Measurements from ENCODE around the gene ETHE1. TPM values are rescaled to one million over a fixed set of nuclear protein-coding genes. Genes with fewer than 3 reads are reported as not detected.

The ETHE1 gene
- polyA plus RNA-seq, 1 donor from 2014 or later: 40.9 TPM

DNA sequence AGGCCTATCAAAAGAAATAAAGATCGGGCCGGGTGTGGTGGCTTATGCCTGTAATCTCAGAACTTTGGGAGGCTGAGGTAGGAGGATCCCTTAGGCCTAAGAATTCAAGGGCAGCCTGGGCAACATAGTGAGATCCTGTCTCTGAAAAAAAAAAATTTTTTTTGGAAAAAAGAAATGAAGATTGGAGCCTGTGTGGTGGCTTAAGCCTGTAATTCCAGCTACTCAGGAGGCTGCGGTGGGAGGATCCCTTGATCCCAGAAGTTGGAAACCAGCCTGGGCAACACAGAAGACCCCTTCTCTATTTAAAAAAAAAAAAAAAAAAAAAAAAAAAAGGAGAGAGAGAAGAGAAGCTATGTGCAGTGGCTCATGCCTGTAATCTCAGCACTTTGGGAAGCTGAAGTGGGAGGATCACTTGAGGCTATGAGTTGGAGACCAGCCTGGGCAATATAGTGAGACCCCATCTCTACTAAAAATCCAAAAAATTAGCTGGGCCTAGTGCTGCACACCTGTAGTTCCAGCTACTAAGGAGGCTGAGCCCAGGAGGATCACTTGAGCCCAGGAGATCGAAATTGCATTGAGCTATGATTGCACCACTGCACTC is 46.9 kb downstream of the ETHE1 start:
- Histone ChIP-seq H2AFZ (ENCODE audit: low read depth, low read length) (no peak overlapping the region), H3K9ac (ENCODE audit: low read length) (no peak overlapping the region), H3K36me3 (ENCODE audit: insufficient read depth, low read length) (no peaks in the 10 kb centered on the region), H3F3A (ENCODE audit: insufficient read depth, low read length, poor library complexity, severe bottlenecking) (no peaks in the 10 kb centered on the region), H4K20me1 (ENCODE audit: insufficient read depth) (no peaks in the 10 kb centered on the region), H3K9me3 (ENCODE audit: low read length) (no peaks in the 10 kb centered on the region), H3K9me2 (ENCODE audit: insufficient read depth, low read length) (no peaks in the 10 kb centered on the region), H3K79me2 (replicated peaks; ENCODE audit: insufficient read depth, low read length) (no peaks in the 10 kb centered on the region), H3K4me2 (ENCODE audit: low read length) (no peak overlapping the region), H3K27me3 (ENCODE audit: insufficient read depth, low read depth, low read length) (no peaks in the 10 kb centered on the region), H3K27ac (ENCODE audit: low read length) (no peak overlapping the region), H3K4me3 (ENCODE audit: low read length) (no peak overlapping the region)
- TF ChIP-seq SMC3 (conservative IDR thresholded peaks at IDR 0.05; ENCODE audit: poor library complexity) (no peak), EZH2 (IDR thresholded peaks at IDR 0.05; ENCODE audit: borderline replicate concordance, insufficient read depth, low read length, poor library complexity, severe bottlenecking) (no peak), POLR2AphosphoS5 (IDR thresholded peaks at IDR 0.05) (no peak), EP300 (conservative IDR thresholded peaks at IDR 0.05; ENCODE audit: poor library complexity, severe bottlenecking) (no peak), RAD21 (conservative IDR thresholded peaks at IDR 0.05) (no peak)
- TF ChIP-seq, protein P1, sequence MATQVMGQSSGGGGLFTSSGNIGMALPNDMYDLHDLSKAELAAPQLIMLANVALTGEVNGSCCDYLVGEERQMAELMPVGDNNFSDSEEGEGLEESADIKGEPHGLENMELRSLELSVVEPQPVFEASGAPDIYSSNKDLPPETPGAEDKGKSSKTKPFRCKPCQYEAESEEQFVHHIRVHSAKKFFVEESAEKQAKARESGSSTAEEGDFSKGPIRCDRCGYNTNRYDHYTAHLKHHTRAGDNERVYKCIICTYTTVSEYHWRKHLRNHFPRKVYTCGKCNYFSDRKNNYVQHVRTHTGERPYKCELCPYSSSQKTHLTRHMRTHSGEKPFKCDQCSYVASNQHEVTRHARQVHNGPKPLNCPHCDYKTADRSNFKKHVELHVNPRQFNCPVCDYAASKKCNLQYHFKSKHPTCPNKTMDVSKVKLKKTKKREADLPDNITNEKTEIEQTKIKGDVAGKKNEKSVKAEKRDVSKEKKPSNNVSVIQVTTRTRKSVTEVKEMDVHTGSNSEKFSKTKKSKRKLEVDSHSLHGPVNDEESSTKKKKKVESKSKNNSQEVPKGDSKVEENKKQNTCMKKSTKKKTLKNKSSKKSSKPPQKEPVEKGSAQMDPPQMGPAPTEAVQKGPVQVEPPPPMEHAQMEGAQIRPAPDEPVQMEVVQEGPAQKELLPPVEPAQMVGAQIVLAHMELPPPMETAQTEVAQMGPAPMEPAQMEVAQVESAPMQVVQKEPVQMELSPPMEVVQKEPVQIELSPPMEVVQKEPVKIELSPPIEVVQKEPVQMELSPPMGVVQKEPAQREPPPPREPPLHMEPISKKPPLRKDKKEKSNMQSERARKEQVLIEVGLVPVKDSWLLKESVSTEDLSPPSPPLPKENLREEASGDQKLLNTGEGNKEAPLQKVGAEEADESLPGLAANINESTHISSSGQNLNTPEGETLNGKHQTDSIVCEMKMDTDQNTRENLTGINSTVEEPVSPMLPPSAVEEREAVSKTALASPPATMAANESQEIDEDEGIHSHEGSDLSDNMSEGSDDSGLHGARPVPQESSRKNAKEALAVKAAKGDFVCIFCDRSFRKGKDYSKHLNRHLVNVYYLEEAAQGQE (IDR thresholded peaks at IDR 0.05; ENCODE audit: borderline replicate concordance): no peak

DNA sequence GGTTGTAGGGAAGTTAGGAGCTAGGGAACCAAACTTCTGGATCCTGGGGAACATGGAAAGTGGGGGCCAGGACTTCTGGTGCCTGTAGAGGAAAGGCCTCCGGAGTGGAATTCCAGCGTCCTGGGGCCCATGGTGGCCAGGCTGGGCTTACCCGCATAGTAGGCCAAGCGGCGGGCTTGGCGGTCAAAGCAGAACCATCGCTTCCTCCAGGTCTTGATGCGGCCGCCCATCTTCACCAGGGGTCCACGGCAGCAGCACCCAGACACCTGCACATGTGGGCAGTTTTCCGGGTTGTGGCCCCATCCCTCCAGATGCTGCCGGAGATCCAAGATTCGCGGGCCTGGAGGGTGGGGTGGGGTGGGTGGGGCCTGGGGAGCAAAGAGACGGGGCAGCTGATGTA is 47.8 kb downstream of the ETHE1 start:
- Histone ChIP-seq H3K27ac (ENCODE audit: low read length) (no peak overlapping the region), H2AFZ (ENCODE audit: low read depth, low read length) (no peak overlapping the region), H3K36me3 (ENCODE audit: insufficient read depth, low read length) (no peaks in the 10 kb centered on the region), H3F3A (ENCODE audit: insufficient read depth, low read length, poor library complexity, severe bottlenecking) (no peaks in the 10 kb centered on the region), H4K20me1 (ENCODE audit: insufficient read depth) (no peaks in the 10 kb centered on the region), H3K4me3 (ENCODE audit: low read length) (no peak overlapping the region), H3K9ac (ENCODE audit: low read length) (no peak overlapping the region), H3K79me2 (replicated peaks; ENCODE audit: insufficient read depth, low read length) (no peaks in the 10 kb centered on the region), H3K27me3 (ENCODE audit: insufficient read depth, low read depth, low read length) (no peaks in the 10 kb centered on the region), H3K9me3 (ENCODE audit: low read length) (no peaks in the 10 kb centered on the region), H3K4me2 (ENCODE audit: low read length) (no peak overlapping the region), H3K9me2 (ENCODE audit: insufficient read depth, low read length) (no peaks in the 10 kb centered on the region)
- TF ChIP-seq POLR2AphosphoS5 (IDR thresholded peaks at IDR 0.05): no peak
- TF ChIP-seq EZH2 (IDR thresholded peaks at IDR 0.05; ENCODE audit: borderline replicate concordance, insufficient read depth, low read length, poor library complexity, severe bottlenecking): no peak
- TF ChIP-seq EP300 (conservative IDR thresholded peaks at IDR 0.05; ENCODE audit: poor library complexity, severe bottlenecking): no peak
- no peak for TF ChIP-seq SMC3 (conservative IDR thresholded peaks at IDR 0.05; ENCODE audit: poor library complexity)
- TF ChIP-seq, protein P2, sequence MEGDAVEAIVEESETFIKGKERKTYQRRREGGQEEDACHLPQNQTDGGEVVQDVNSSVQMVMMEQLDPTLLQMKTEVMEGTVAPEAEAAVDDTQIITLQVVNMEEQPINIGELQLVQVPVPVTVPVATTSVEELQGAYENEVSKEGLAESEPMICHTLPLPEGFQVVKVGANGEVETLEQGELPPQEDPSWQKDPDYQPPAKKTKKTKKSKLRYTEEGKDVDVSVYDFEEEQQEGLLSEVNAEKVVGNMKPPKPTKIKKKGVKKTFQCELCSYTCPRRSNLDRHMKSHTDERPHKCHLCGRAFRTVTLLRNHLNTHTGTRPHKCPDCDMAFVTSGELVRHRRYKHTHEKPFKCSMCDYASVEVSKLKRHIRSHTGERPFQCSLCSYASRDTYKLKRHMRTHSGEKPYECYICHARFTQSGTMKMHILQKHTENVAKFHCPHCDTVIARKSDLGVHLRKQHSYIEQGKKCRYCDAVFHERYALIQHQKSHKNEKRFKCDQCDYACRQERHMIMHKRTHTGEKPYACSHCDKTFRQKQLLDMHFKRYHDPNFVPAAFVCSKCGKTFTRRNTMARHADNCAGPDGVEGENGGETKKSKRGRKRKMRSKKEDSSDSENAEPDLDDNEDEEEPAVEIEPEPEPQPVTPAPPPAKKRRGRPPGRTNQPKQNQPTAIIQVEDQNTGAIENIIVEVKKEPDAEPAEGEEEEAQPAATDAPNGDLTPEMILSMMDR (IDR thresholded peaks at IDR 0.05; ENCODE audit: poor library complexity, severe bottlenecking): no peak
- TF ChIP-seq, protein P1 (IDR thresholded peaks at IDR 0.05; ENCODE audit: borderline replicate concordance): no peak
- TF ChIP-seq TAF1 (IDR thresholded peaks at IDR 0.05; ENCODE audit: low read depth): no peak
- no peak for TF ChIP-seq MXI1 (conservative IDR thresholded peaks at IDR 0.05; ENCODE audit: poor library complexity, severe bottlenecking)
- TF ChIP-seq RAD21 (conservative IDR thresholded peaks at IDR 0.05): no peak
